Measurements from ENCODE around the gene TMEM248.

DNA sequence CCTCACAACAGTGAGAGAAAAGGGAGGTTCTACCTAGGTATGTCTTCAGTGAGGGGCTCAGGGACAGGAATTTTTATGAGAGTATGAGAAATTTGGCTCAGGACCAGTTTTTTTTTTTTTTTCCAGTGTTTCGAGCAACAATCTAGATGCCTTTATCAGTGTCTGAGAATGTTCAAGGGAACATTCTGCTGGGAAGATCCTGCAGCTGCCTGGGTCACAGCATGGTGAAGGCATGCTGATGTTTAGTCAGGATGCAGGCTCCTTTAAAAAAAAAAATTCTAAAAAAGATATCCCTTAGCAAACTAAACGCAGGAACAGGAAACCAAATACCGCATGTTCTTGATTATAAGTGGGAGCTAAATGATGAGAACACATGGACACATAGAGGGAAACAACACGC, 43.4 kb downstream of the TMEM248 start:
- TF ChIP-seq POLR2AphosphoS5 (IDR thresholded peaks at IDR 0.05; ENCODE audit: low read depth, low read length) = no peak
- TF ChIP-seq, protein P1, sequence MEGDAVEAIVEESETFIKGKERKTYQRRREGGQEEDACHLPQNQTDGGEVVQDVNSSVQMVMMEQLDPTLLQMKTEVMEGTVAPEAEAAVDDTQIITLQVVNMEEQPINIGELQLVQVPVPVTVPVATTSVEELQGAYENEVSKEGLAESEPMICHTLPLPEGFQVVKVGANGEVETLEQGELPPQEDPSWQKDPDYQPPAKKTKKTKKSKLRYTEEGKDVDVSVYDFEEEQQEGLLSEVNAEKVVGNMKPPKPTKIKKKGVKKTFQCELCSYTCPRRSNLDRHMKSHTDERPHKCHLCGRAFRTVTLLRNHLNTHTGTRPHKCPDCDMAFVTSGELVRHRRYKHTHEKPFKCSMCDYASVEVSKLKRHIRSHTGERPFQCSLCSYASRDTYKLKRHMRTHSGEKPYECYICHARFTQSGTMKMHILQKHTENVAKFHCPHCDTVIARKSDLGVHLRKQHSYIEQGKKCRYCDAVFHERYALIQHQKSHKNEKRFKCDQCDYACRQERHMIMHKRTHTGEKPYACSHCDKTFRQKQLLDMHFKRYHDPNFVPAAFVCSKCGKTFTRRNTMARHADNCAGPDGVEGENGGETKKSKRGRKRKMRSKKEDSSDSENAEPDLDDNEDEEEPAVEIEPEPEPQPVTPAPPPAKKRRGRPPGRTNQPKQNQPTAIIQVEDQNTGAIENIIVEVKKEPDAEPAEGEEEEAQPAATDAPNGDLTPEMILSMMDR (IDR thresholded peaks at IDR 0.05 in 2 of 3, conservative IDR thresholded peaks at IDR 0.05 in 1 of 3; ENCODE audit: borderline replicate concordance in 1 of 3, insufficient read depth in 1 of 3, low read depth in 2 of 3, low read length in 2 of 3) = no peak
- no peak for TF ChIP-seq RAD21 (IDR thresholded peaks at IDR 0.05; ENCODE audit: low read depth)
- TF ChIP-seq POLR2A (IDR thresholded peaks at IDR 0.05; ENCODE audit: borderline replicate concordance, extremely low read depth, insufficient read depth, insufficient read length) = no peak
- no peak for TF ChIP-seq YY1 (IDR thresholded peaks at IDR 0.05; ENCODE audit: extremely low read depth, insufficient replicate concordance, low read depth, low read length)
- TF ChIP-seq, protein P2, sequence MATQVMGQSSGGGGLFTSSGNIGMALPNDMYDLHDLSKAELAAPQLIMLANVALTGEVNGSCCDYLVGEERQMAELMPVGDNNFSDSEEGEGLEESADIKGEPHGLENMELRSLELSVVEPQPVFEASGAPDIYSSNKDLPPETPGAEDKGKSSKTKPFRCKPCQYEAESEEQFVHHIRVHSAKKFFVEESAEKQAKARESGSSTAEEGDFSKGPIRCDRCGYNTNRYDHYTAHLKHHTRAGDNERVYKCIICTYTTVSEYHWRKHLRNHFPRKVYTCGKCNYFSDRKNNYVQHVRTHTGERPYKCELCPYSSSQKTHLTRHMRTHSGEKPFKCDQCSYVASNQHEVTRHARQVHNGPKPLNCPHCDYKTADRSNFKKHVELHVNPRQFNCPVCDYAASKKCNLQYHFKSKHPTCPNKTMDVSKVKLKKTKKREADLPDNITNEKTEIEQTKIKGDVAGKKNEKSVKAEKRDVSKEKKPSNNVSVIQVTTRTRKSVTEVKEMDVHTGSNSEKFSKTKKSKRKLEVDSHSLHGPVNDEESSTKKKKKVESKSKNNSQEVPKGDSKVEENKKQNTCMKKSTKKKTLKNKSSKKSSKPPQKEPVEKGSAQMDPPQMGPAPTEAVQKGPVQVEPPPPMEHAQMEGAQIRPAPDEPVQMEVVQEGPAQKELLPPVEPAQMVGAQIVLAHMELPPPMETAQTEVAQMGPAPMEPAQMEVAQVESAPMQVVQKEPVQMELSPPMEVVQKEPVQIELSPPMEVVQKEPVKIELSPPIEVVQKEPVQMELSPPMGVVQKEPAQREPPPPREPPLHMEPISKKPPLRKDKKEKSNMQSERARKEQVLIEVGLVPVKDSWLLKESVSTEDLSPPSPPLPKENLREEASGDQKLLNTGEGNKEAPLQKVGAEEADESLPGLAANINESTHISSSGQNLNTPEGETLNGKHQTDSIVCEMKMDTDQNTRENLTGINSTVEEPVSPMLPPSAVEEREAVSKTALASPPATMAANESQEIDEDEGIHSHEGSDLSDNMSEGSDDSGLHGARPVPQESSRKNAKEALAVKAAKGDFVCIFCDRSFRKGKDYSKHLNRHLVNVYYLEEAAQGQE (IDR thresholded peaks at IDR 0.05; ENCODE audit: low read depth) = no peak
- no peak for TF ChIP-seq FOSL1 (IDR thresholded peaks at IDR 0.05; ENCODE audit: low read depth)
- TF ChIP-seq EZH2 (IDR thresholded peaks at IDR 0.05) = no peak
- no peak for TF ChIP-seq SIN3A (IDR thresholded peaks at IDR 0.05; ENCODE audit: low read depth)
- TF ChIP-seq SP1 (IDR thresholded peaks at IDR 0.05; ENCODE audit: low read depth) = no peak
- TF ChIP-seq CBX3 (IDR thresholded peaks at IDR 0.05; ENCODE audit: low read depth) = no peak
- no peak for TF ChIP-seq ZNF274 (IDR thresholded peaks at IDR 0.05; ENCODE audit: low read depth, low read length)
- no peak for TF ChIP-seq EZH2phosphoT487 (IDR thresholded peaks at IDR 0.05; ENCODE audit: borderline replicate concordance)
